ENCODE data around the gene EYS.
A peak's percentile ranks its signal among the peaks of the same experiment; 100 is the strongest.

Gene EYS

GRCh38 chr6:65221153-65221552 lies 485.9 kb downstream of the EYS start:
- DNase-seq (ENCODE audit: low read depth), result no peak

GRCh38 chr6:65202738-65203137 lies 504.3 kb downstream of the EYS start:
- no peak for DNase-seq (ENCODE audit: low read depth)

- no peak for DNase-seq (ENCODE audit: low read depth)
Measured at GRCh38 chr6:65199683-65200082, 507.3 kb downstream of the EYS start.

DNA sequence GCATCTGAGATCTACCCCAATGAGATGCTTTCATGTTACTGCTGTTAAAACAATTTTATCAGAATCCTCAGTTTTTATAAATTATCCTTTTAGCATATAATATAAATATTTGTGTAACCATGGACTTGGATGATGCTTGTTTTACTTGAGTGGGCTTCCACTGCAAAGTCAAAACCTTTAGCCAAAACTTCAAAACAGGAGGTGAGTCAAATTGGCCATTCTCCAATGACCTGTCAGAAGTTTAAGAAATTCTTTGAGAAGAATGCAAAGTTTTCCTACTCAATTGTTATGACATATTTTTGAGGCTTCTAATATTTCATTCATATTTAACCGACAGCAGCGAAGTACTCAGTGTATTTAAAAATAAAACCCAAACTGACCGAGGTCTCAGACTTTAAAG lies 507.9 kb downstream of the EYS start:
- no peak for DNase-seq (ENCODE audit: low read depth)

GRCh38 chr6:65191471-65191870 lies 515.6 kb downstream of the EYS start:
- DNase-seq (ENCODE audit: low read depth), result no peak

GRCh38 chr6:65189236-65189881 lies 517.7 kb downstream of the EYS start:
- DNase-seq (ENCODE audit: low read depth), result no peak

GRCh38 chr6:65186826-65187225 lies 520.2 kb downstream of the EYS start:
- DNase-seq (ENCODE audit: low read depth), result no peak

- DNase-seq (ENCODE audit: low read depth), result peak; percentile 35
Measured at GRCh38 chr6:65182681-65183080, 524.3 kb downstream of the EYS start.

GRCh38 chr6:65170273-65170672 lies 536.8 kb downstream of the EYS start:
- peak; percentile 51 for DNase-seq (ENCODE audit: low read depth)

- DNase-seq (ENCODE audit: low read depth), result no peak
Measured at GRCh38 chr6:65161661-65162060, 545.4 kb downstream of the EYS start.

- no peak for DNase-seq (ENCODE audit: low read depth)
Measured at GRCh38 chr6:65157025-65157424, 550.0 kb downstream of the EYS start.

GRCh38 chr6:65155083-65155482 lies 551.9 kb downstream of the EYS start:
- no peak for DNase-seq (ENCODE audit: low read depth)

DNA sequence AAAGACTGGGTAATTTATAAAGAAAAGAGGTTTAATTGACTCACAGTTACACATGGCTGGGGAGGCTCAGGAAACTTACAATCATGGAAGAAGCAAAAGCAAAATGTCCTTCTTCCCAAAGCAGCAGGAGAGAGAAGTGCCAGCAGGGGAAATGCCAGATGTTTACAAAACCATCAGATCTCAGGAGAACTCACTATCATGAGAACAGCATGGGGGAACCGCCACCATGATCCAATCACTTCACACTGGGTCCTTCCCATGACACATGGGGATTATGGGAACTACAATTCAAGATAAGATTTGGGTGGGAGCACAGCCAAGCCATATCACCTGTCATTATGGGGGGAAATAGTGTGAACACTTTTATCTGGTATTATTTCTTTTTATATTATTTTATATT lies 557.2 kb downstream of the EYS start:
- DNase-seq (ENCODE audit: low read depth), result no peak

- DNase-seq (ENCODE audit: low read depth), result no peak
Measured at GRCh38 chr6:65148839-65149238, 558.2 kb downstream of the EYS start.

DNA sequence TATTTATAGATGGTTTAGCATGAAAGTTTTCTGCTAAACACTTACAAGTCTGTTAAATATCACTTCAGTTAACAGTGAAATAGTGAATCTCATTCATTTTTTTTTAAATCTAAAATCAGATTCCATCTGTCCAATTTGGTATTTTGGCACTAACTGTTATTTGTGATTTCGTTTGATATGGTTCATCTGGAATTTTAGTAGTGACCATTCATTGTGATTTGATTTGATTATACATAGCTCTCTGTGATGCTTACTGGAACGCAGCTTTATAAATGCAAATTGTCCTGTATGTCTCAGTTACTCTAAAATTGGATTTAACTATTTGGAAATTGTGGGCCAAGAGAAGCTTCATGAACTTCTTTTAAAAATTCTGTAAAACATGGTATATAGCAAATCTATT lies 571.5 kb downstream of the EYS start:
- DNase-seq (ENCODE audit: low read depth), result no peak

DNA sequence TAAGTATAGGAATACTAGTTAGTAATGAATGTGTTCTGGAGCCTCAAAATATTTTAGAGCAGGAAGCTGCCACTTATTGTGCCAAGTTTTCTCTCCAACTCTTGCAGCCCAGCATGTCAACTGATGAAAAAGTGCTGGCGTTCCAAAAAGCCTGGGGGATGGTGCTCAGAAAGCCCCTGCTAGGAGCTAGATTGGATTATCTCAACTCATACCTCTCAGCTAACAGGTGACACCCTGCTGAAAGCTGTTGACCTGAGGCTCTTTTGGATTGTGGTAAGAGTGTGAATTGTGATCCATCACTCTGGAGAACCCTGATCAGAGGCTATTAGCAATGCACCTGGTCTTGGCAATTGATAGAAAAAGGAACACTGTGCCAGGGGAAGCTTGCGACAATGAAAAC lies 580.4 kb downstream of the EYS start:
- no peak for DNase-seq (ENCODE audit: low read depth)

- no peak for DNase-seq (ENCODE audit: low read depth)
Measured at GRCh38 chr6:65123521-65123920, 583.5 kb downstream of the EYS start.

GRCh38 chr6:65117817-65118409 lies 589.1 kb downstream of the EYS start:
- DNase-seq (ENCODE audit: low read depth), result no peak

DNA sequence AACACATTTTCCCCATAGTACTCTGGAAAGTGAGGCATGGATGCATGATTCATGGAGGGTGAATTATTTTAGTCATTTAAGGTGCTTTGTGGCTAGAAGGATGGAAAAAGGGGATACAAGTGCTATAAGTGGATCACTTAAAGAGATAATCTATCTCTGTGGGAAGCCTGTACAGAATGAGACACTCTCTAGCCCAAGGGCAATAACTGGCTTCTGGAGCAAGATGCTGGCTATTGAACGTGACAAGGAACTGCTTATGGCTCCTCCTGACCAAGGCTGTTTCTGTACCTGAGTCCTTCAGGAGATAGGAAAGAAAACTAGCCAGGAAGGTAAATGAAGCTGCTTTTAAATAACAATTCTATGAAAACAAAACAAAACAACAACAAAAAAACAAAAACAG lies 590.7 kb downstream of the EYS start:
- no peak for DNase-seq (ENCODE audit: low read depth)

GRCh38 chr6:65113581-65113980 lies 593.4 kb downstream of the EYS start:
- DNase-seq (ENCODE audit: low read depth), result no peak

DNA sequence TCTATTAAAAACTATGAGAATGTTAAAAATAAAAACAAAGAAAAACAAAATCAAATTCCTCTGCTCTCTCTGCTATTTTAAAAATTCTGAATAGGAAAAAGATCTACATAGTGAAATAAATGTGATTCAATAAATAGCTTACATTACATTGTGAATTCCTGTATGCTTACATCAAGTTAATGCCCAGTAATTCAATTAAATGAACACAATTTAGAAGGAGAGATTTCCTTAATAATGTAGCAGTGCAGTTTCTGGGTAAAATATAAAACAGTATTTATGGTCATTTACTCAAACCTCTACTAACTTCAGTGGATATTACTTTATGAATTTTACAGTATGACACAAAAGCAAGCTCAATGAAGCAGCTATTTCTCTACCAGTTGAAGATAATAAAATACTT lies 594.6 kb downstream of the EYS start:
- no peak for DNase-seq (ENCODE audit: low read depth)

DNA sequence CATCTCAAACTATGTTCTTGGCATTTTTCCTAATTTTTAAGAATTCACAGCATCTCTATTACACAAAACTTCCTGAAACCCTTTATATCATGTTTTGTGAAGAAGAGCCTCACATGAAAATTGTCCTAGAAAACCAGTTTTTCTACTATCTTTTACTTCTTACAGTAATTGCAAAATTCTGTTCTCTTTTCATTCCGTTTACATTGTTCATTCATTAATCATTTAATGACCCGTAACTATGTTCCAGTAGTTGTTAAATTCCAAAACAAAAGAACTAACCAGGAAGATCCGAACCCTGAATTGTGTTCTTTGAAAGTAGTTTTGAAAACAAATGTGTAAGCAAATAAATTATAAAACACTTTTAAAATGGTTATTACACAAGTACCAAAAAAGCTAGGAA lies 597.0 kb downstream of the EYS start:
- no peak for DNase-seq (ENCODE audit: low read depth)

- no peak for DNase-seq (ENCODE audit: low read depth)
Measured at GRCh38 chr6:65098349-65098748, 608.7 kb downstream of the EYS start.

DNA sequence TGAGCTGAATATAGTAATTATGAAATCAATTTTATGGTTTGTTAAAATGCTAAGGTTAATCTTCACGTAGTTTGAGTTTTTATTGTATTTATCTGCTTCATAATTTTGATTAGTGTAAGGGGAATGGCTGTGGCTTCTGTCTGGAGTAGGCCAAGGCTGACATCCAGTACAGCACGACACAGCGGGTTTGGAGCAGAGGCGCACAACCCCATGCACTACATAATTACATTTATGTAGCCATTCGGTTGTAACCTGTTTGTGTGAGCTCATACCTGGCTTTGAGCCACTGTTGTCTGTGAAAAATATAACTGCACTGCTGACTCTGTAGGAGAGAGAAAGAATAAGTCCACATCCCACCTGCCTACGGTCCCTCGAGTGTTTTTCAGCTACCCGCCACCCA lies 615.5 kb downstream of the EYS start:
- DNase-seq (ENCODE audit: low read depth), result no peak
